GM21423 (cell line): Measurements from ENCODE around the gene ZFP14.
A peak's percentile ranks its signal among the peaks of the same experiment; 100 is the strongest.
"Not testable (repeated sequence)": the region's sequence is repeated elsewhere in the genome, so short reads cannot be mapped to it uniquely, and the experiment has no call there.

ENCODE experiments used
- ATAC-seq: cut with Tn5 transposase; IDR thresholded peaks from one replicate; pipeline ENCODE4 v1.9.1; 2021; ENCODE audit warnings: mild to moderate bottlenecking, moderate library complexity; ENCODE audit not compliant: unreplicated experiment

ZFP14 gene

DNA sequence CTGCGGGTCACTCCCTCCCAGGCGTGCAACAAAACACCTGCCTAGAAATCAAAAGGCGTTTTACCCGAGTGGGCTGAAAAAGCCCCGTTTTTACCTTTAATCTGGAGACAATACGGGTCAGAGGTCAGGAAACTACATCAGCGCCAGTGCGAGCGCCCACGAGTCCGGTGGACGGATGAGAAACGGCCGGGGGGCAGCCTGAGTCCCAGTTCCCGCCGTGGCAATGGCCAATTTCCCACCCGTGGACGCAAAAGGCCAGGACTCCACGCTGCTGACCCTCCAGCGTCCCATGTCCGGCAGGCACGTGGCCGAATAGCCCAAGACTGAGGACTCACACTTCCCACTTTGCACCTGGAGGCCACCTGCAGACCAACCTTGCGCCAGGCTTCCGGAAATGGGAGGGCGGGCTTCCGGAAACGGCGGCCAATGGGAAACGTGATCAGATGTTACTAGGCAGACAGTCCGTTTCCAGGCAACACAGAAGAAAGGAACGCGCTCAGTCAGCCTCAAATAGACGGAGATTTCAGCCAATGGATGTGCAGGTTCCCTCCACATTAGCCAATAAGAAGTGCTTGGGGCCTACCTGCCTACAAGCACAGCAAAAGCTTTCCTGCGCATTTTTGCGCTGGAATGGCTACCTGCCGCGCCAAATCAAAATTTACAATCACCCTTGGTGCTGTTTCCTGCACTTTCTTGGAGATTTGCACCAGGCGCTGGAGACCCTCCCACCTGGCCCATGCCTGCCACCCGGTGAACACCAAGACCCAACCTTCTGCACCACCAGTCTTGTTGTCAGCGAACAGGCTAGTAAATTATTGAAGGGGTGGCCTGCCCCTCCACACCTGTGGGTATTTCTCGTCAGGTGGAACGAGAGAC lies 47.4 kb downstream of the ZFP14 start:
- ATAC-seq: peak; percentile 75

- no peak for ATAC-seq
These were observed 48.8 kb downstream of the ZFP14 start for GRCh38 chr19:36330216-36330615.

DNA sequence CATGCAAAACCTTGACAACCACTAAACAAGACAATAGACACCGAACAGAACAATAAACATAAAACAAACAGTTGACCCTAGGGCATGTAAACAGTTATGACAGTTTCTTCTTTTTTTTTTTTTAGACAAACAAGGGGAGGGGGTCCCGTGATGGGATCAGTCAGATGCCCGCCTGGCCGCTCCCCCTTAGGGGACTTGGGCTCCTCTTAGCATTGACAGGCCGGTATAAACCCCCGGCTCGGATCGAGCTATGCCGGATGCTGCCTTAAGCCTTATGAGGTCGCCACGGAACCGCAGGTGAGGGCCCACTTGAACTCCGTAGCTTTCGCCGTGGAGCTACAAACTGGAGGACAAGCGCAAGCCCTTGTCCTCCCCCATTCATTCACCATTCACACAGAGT lies 49.5 kb downstream of the ZFP14 start:
- not testable (repeated sequence) for ATAC-seq

GRCh38 chr19:36326649-36327048 lies 52.4 kb downstream of the ZFP14 start:
- not testable (repeated sequence) for ATAC-seq

GRCh38 chr19:36315164-36315563 lies 63.8 kb downstream of the ZFP14 start:
- ATAC-seq: not testable (repeated sequence)

DNA sequence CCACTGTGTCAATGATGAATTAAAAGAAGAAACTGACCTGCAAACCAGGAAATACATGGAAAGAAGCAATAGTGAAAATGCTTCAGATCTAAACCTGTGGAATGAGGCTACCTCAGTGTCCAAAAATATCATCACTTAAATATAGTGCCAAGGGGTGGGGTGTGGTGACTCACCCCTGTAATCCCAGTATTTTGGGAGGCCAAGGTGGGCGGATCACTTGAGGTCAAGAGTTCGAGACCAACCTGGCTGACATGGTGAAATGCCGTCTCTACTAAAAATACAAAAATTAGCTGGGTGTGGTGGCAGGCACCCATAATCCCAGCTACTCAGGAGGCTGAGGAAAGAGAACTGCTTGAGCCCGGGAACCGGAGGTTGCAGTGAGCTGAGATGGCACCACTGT lies 64.9 kb downstream of the ZFP14 start:
- not testable (repeated sequence) for ATAC-seq

DNA sequence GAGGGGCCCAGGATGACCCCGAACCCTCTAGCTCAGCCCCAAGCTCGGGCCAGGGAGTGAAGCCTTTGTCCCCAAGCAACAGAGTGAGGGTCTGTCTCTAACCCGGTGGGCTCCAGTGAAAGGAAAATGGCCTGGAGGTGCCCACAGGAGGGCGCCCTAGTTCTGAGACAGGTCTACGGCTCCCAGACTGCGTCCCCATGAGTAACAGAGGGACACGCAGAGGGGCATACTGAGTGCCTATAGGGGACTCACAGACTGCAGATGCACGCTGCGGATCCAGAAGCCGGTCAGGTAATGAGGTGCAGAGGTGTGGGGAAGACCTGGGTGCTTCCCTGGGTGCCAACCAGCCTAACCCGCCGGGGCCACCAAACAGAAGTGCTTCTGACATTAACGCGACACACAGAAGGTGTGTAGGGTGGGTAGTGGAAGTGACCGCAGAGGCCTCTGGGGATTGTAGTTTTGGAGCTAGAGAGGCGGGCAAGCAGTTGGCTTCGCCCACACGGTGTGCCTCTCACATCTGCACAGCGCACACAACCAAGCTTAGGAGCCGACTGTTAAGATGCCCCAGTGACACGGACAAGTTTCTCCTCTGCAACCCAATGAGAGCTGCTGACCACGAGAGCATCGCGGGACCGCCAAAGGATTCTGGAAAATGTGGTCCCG lies 67.8 kb downstream of the ZFP14 start:
- ATAC-seq: not testable (repeated sequence)

DNA sequence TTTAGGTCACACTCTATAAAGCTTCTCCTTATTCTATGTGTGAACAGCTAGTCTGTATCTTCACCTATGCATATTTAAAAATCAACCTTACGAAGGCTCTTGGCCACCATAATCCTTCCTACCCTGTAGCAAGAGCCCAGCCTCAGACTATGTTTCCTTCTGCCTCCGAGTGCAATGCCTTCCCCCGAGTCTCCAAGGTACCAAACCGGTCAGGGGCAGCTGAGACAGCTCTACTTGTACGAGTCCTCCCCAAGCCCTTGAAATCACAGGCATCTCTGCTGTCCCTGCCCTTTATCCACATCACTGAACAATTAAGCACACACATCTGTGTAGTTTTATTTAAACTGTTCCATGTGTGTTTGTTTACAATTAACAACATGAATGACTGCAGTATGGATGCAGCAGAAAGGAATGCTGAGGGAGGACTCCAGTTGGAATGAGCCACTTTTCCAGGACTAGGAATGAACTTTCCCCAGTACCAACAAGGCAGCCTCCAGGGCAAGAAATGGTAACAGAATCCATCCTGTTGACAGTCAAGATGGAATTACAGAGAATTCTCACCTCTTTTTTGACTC lies 68.5 kb downstream of the ZFP14 start:
- ATAC-seq: not testable (repeated sequence)

- ATAC-seq: not testable (repeated sequence)
These were observed 69.2 kb downstream of the ZFP14 start for GRCh38 chr19:36309759-36310158.

DNA sequence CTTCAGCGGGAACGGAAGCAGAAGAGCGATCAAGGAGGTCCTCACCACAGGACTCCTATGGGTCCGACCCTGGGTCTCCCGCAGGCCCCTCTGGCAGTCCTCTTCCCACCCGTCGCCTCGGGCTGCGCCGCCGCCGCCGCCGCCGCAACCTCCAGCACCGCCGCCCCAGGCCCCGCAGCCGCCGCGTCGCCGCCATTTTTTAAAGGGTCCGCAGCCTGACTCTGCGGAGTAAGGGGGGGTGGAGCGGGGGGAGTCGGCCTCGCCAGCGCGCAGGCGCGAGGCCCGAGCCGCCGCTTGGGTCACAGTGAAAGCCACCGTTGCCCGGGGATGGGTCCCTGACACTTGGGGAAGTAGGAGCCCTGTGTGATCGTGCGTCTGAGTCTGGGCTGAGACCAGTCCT lies 69.7 kb downstream of the ZFP14 start:
- not testable (repeated sequence) for ATAC-seq

GRCh38 chr19:36292317-36292716 lies 86.7 kb downstream of the ZFP14 start:
- ATAC-seq: not testable (repeated sequence)
